Loucy (cell line): ENCODE measurements around the gene KAZALD1.

Experiments
- CTCF ChIP-seq: fragments of 200-600 bp; sonication (generic); conservative IDR thresholded peaks from 2 replicates; pipeline ENCODE4 v1.5.1; 2014; ENCODE audit warnings: mild to moderate bottlenecking, antibody characterized with exemption, low read length
- EZH2phosphoT487 ChIP-seq: fragments of 200-600 bp; IDR thresholded peaks from 2 replicates; pipeline ENCODE4 v1.6.1; 2018; ENCODE audit warnings: antibody characterized with exemption, mild to moderate bottlenecking, moderate library complexity, borderline replicate concordance

- TF ChIP-seq CTCF (no peak), EZH2phosphoT487 (no peak)
Observed at GRCh38 chr10:101016814-101017213, 45.0 kb upstream of the KAZALD1 start.
